Measurements from ENCODE around the gene PCDHGC4.

The PCDHGC4 gene

DNA sequence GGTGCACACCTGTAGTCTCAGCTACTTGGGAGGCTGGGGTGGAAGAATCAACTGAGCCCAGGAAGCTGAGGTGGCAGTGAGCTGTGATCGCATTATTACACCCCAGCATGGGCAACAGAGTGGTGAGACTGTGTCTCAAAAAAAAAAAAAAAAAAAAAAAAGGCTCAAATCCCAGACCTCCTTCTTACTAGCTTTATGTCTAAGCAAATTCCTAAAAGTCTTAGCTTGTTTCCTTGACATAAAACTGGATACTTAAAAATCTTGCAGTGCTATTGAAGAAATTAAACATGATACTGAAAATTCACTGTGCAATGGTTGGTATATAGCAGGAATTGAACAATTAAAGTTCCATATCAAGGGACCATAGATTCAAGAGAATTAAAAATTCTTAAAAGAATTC, 49.1 kb downstream of the PCDHGC4 start:
- Histone ChIP-seq H3K4me3 (ENCODE audit: low read depth, low read length) (no peak overlapping the region), H3K27ac (ENCODE audit: low read depth, low read length) (no peak overlapping the region), H3K36me3 (ENCODE audit: insufficient read depth, low read length) (peaks cover 10% of the 10 kb centered on the region), H3K79me2 (ENCODE audit: control insufficient read depth, insufficient read depth, low read length, unreplicated experiment) (no peaks in the 10 kb centered on the region), H2AFZ (ENCODE audit: low read length, unreplicated experiment) (no peak overlapping the region), H3K27me3 (ENCODE audit: insufficient read depth, low read length) (no peaks in the 10 kb centered on the region), H3K4me1 (ENCODE audit: control insufficient read depth, insufficient read depth, low read length, unreplicated experiment) (peaks cover 7% of the 10 kb centered on the region)

DNA sequence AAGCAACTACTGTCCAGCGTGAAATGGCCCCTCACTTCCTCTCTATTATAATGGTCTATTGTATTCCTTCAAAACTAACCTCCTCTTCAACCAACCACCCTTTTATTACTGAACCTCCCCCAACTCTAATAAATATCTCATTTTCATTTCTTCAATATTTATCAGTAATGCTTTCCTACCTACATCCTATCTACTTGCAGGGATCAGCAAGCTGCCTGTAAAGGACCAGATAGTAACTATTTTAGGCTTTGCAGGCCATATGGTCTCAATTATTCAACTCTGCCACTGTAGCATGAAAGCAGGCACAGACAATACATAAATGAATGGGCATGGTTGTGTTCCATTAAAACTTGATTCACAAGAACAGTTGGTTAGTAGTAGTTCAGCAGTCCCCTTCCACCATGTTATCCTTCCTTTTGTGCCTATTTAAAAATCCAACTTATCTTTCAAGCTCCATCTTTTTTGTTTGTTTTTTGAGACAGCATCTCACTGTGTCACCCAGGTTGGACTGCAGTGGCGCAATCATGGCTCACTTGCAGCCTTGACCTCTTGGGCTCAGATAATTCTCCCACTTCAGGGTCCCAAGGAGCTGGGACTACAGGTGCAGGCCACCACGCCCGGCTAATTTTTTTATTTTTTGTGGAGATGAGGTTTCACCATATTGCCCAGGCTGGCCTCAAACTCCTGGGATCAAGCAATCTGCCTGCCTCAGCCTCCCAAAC, 49.8 kb downstream of the PCDHGC4 start:
- Histone ChIP-seq H3K79me2 (ENCODE audit: control insufficient read depth, insufficient read depth, low read length, unreplicated experiment) (no peaks in the 10 kb centered on the region), H2AFZ (ENCODE audit: low read length, unreplicated experiment) (no peak overlapping the region), H3K4me3 (ENCODE audit: low read depth, low read length) (no peak overlapping the region), H3K36me3 (ENCODE audit: insufficient read depth, low read length) (peaks cover 10% of the 10 kb centered on the region), H3K27ac (ENCODE audit: low read depth, low read length) (no peak overlapping the region), H3K4me1 (ENCODE audit: control insufficient read depth, insufficient read depth, low read length, unreplicated experiment) (no peaks in the 10 kb centered on the region), H3K27me3 (ENCODE audit: insufficient read depth, low read length) (no peaks in the 10 kb centered on the region)

Measured in ACC112 (cell line).